OCI-LY3 (cell line): ENCODE data around the gene ZNF287.

Experiments
- H2AFZ ChIP-seq: fragments of 200-600, 300-600 bp; shearing (Covaris generic); 2 replicates; pipeline ENCODE4 v1.6.0; 2014; ENCODE audit warnings: antibody characterized with exemption, low read depth, low read length
- H3K27ac ChIP-seq: fragments of 200-600, 300-600 bp; sonication (generic); 2 replicates; pipeline ENCODE4 v1.5.1; 2014; ENCODE audit warnings: mild to moderate bottlenecking, low read length, moderate library complexity, mixed read lengths
- H3K27me3 ChIP-seq: fragments of 200-600, 300-600 bp; sonication (generic); 2 replicates; pipeline ENCODE4 v1.6.1; 2014; ENCODE audit warnings: low read depth, low read length, mixed read lengths
- H3K36me3 ChIP-seq: fragments of 200-600, 300-600 bp; sonication (generic); replicated peaks from 2 replicates; pipeline ENCODE3; 2014; ENCODE audit warnings: low read depth, low read length, mixed read lengths
- H3K4me1 ChIP-seq: fragments of 300-600, 200-600 bp; sonication (generic); 2 replicates; pipeline ENCODE4 v1.6.1; 2014; ENCODE audit warnings: low read length, mixed read lengths
- H3K4me2 ChIP-seq: fragments of 200-600, 300-600 bp; sonication (generic); 2 replicates; pipeline ENCODE4 v1.6.1; 2014; ENCODE audit warnings: low read length, mixed read lengths
- H3K4me3 ChIP-seq: fragments of 300-600, 200-600 bp; sonication (generic); 2 replicates; pipeline ENCODE4 v1.5.1; 2014; ENCODE audit warnings: antibody characterized with exemption, mild to moderate bottlenecking, low read length, moderate library complexity
- H3K79me2 ChIP-seq: fragments of 300-600, 200-600 bp; shearing (Covaris generic); 2 replicates; pipeline ENCODE4 v1.6.1; 2014; ENCODE audit warnings: mild to moderate bottlenecking, low read length, mixed read lengths
- H3K9ac ChIP-seq: fragments of 300-600, 200-600 bp; shearing (Covaris generic); 2 replicates; pipeline ENCODE4 v1.6.0; 2014; ENCODE audit warnings: mild to moderate bottlenecking, low read length, moderate library complexity
- H3K9me3 ChIP-seq: fragments of 200-600, 300-600 bp; shearing (Covaris generic); 2 replicates; pipeline ENCODE4 v1.6.1; 2014; ENCODE audit warnings: low read length, mixed read lengths; ENCODE audit not compliant: insufficient read depth
- H4K20me1 ChIP-seq: fragments of 200-600, 300-600 bp; sonication (generic); 2 replicates; pipeline ENCODE4 v1.6.1; 2016; ENCODE audit warnings: low read length, mixed read lengths; ENCODE audit not compliant: insufficient read depth
- CTCF ChIP-seq: fragments of 200-600, 300-600 bp; sonication (generic); IDR thresholded peaks from 2 replicates; pipeline ENCODE4 v1.5.1; 2014; ENCODE audit warnings: antibody characterized with exemption, low read length, low read depth
- EZH2phosphoT487 ChIP-seq: fragments of 200-600 bp; shearing (Covaris generic); IDR thresholded peaks from 2 replicates; pipeline ENCODE4 v1.6.1; 2018; ENCODE audit warnings: antibody characterized with exemption, mixed run types, low read depth

ZNF287 gene

GRCh38 chr17:16589097-16589969, 20.3 kb upstream of the ZNF287 start:
- TF ChIP-seq EZH2phosphoT487 (no peak), CTCF (peak; percentile 69)
- Histone ChIP-seq H3K9ac (peak overlapping the region; percentile 35; the same call in 1 of the 2 replicates), H4K20me1 (no peaks in the 10 kb centered on the region), H3K79me2 (no peaks in the 10 kb centered on the region), H3K27ac (no peak overlapping the region), H3K27me3 (no peaks in the 10 kb centered on the region), H3K4me2 (peak overlapping the region; percentile 84), H3K36me3 (no peaks in the 10 kb centered on the region), H3K4me3 (peak overlapping the region; percentile 74), H2AFZ (peak overlapping the region; percentile 94), H3K4me1 (no peaks in the 10 kb centered on the region), H3K9me3 (no peaks in the 10 kb centered on the region)

- TF ChIP-seq EZH2phosphoT487 (no peak), CTCF (no peak)
- Histone ChIP-seq H3K9me3 (no peaks in the 10 kb centered on the region), H2AFZ (no peak overlapping the region), H3K27me3 (no peaks in the 10 kb centered on the region), H3K27ac (no peak overlapping the region), H3K4me1 (no peaks in the 10 kb centered on the region), H4K20me1 (no peaks in the 10 kb centered on the region), H3K4me2 (no peak overlapping the region), H3K79me2 (no peaks in the 10 kb centered on the region), H3K4me3 (no peak overlapping the region), H3K9ac (no peak overlapping the region), H3K36me3 (no peaks in the 10 kb centered on the region)
Observed at GRCh38 chr17:16585796-16586195, 16.8 kb upstream of the ZNF287 start.

- Histone ChIP-seq H3K4me2 (no peak overlapping the region), H3K79me2 (no peaks in the 10 kb centered on the region), H3K27me3 (no peaks in the 10 kb centered on the region), H3K4me3 (no peak overlapping the region), H3K27ac (no peak overlapping the region), H4K20me1 (no peaks in the 10 kb centered on the region), H3K9me3 (no peaks in the 10 kb centered on the region), H3K9ac (no peak overlapping the region), H3K36me3 (no peaks in the 10 kb centered on the region), H2AFZ (no peak overlapping the region), H3K4me1 (no peaks in the 10 kb centered on the region)
- TF ChIP-seq CTCF (no peak), EZH2phosphoT487 (no peak)
Observed at GRCh38 chr17:16584273-16584995, 15.4 kb upstream of the ZNF287 start.

- H3K4me2 ChIP-seq = no peak overlapping the region
- no peaks in the 10 kb centered on the region for H3K27me3 ChIP-seq
- H3K36me3 ChIP-seq = no peaks in the 10 kb centered on the region
- no peaks in the 10 kb centered on the region for H3K9me3 ChIP-seq
- H3K4me3 ChIP-seq = no peak overlapping the region
- no peak overlapping the region for H2AFZ ChIP-seq
- no peaks in the 10 kb centered on the region for H4K20me1 ChIP-seq
- H3K27ac ChIP-seq = no peak overlapping the region
- H3K4me1 ChIP-seq = no peaks in the 10 kb centered on the region
- TF ChIP-seq CTCF = no peak
- TF ChIP-seq EZH2phosphoT487 = no peak
- no peak overlapping the region for H3K9ac ChIP-seq
- H3K79me2 ChIP-seq = no peaks in the 10 kb centered on the region
Observed at GRCh38 chr17:16583781-16584180, 14.8 kb upstream of the ZNF287 start.
